Measurements from ENCODE around the gene MACF1.

DNA sequence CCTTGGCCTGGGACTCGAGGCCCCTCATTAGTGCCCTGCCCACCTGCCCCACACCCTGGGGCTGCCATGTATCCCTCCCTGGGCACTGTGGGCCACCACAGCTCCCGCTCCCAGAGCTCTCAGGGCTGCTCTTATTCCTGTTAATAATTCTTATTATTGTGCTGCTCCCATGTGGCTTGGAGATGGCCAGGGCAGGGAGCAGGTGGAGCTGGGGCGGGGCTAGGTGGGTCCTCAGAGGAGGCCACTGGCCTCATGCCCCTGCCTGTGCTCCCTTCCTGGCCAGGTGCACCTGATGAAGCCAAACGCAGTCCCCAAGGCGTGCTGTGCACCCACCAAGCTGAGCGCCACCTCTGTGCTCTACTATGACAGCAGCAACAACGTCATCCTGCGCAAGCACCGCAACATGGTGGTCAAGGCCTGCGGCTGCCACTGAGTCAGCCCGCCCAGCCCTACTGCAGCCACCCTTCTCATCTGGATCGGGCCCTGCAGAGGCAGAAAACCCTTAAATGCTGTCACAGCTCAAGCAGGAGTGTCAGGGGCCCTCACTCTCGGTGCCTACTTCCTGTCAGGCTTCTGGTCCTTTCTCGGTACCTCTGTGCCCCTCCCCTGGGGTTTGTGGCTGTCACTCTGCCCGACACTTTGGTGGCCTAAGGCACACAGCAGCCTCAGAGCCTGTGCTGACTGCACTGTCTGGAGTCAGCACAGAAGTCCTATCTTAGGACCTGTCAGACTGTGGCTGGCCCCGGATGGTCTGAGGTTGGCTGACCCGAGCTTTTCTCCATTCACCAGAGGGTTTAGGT is 321.1 kb downstream of the MACF1 start:
- TF ChIP-seq, protein P1, sequence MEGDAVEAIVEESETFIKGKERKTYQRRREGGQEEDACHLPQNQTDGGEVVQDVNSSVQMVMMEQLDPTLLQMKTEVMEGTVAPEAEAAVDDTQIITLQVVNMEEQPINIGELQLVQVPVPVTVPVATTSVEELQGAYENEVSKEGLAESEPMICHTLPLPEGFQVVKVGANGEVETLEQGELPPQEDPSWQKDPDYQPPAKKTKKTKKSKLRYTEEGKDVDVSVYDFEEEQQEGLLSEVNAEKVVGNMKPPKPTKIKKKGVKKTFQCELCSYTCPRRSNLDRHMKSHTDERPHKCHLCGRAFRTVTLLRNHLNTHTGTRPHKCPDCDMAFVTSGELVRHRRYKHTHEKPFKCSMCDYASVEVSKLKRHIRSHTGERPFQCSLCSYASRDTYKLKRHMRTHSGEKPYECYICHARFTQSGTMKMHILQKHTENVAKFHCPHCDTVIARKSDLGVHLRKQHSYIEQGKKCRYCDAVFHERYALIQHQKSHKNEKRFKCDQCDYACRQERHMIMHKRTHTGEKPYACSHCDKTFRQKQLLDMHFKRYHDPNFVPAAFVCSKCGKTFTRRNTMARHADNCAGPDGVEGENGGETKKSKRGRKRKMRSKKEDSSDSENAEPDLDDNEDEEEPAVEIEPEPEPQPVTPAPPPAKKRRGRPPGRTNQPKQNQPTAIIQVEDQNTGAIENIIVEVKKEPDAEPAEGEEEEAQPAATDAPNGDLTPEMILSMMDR (IDR thresholded peaks at IDR 0.05) = no peak
- TF ChIP-seq EP300 (IDR thresholded peaks at IDR 0.05) = no peak
- no peak for TF ChIP-seq POLR2A (IDR thresholded peaks at IDR 0.05)
